Activated CD4-positive, alpha-beta T cell treated with anti-CD3 and anti-CD28 coated beads, Interleukin-2, amount 50 U/mL, for 48 hours (primary cell): ENCODE measurements around the gene MPPE1.

ENCODE experiments used
- DNase-seq, 2 experiments: peaks; one replicate each; pipeline ENCODE4 v3.0.0-alpha.2; 2020

MPPE1 gene

DNA sequence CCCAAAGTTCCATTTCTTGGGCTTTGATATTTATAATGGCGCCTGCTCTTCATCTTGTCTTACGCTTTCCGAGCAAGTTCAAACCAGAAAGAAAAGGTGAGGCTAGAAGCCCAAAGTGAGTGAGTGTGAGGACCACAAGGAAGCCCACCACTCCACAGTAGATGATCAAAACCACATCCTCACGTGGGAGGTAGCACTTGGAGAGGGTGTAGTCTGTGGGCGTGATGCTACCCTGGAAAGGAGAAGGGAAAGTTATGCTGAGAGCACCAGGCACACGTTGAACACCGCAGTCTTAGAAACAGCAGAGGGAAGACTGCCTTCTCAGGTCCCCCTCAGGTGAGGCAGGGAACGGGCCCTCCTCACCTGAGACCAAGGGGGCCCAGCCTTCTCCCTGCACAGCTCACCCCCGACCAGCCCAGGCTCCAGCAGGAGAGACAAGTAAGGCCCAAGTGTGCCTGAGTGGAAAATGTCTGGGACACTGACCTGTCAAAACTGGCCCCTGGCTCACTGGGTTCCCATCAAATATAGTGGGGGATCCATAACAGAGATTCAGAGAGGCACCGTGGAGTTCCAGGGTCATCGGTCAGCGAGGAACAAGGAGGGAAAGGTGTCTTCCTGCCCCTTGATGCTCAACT lies 23.6 kb downstream of the MPPE1 start:
- DNase-seq, result no peak

DNA sequence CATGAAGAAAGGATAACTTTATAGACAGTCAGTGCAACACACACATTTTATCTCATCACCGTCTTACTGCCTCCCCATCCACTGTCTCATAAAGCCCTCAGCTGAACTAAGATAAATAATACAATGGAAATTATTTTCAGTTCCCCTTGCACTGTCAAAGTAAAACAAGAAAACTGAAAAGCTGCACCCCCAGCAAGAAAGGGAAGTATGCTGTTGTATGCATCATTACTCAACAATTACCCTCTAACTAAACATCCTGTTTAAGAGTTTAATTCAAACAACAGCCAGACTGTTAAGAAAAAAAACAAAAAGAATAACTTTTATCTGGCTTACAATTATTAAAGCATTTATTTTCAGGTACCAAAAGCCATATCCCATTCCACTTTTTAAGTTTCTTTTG lies 25.0 kb downstream of the MPPE1 start:
- no peak for DNase-seq

DNA sequence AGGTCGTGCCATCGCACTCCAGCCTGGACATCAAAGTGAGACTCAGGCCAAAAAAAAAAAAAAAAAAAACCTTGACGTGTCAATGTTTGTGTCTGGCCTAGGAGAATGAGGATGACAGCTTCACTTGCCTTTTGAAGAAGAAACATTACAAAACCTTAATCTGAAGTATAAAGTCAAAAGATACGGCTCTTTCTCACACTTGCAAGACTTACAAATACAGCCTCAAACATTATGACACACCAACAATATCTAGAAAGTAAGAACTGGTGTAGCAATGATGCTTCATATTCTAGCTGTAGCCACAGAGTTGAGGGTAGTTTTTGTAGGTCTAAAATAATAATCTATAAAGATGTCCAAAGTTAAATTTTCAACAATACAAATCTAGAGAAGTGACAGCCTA lies 25.5 kb downstream of the MPPE1 start:
- no peak for DNase-seq

DNA sequence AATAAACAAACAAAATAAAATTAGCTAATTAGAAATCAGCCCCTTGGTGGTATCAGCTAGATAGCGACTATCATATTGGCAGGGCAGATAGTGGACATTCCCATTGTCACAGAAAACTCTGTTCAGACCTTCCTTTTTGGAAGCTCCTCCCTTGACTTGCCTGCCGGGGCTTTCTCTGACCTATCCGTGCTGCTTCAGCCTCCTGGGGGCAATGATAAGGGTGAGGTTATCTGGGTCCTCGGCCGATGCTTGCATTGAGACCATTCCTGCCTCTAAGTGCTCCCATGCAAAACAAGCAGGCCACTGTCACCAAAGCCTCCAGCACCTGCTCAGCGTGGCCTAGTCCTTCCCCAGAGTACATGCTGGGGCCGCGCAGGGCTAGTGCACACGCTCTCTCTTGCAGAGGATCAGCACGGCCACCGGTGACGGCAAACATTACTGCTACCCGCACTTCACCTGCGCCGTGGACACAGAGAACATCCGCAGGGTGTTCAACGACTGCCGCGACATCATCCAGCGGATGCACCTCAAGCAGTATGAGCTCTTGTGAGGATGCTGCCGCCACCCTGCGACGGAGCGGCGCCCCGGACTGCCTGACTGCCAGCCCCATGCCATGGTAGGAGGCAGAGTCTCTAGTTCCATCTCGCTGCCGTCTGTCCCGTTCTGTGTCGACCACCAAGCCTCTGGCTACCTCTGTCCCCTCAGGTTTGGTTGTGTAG lies 27.4 kb downstream of the MPPE1 start:
- no peak for DNase-seq

GRCh38 chr18:11877497-11878135 lies 30.5 kb downstream of the MPPE1 start:
- DNase-seq, result no peak

GRCh38 chr18:11874676-11875075 lies 33.4 kb downstream of the MPPE1 start:
- DNase-seq, result no peak

GRCh38 chr18:11873670-11874340 lies 34.3 kb downstream of the MPPE1 start:
- DNase-seq, result no peak

GRCh38 chr18:11872479-11873136 lies 35.5 kb downstream of the MPPE1 start:
- no peak for DNase-seq

DNA sequence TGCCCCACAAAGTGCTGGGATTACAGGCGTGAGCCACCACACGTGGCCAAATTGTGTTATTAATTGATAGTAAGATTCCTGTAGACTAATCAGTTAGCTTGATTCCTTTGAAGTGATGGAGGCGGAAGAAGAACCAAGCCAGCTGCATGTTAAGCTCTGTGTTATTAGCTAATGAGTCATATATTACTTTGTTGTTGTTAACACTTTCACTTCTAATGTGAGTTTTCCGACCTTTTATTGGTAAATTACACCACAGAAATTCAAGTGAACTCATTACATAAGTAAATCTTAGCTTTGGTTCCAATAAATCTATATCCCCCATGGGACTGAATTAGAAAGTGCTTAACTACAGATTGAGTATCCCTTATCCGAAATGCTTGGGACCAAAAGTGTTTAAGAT lies 36.6 kb downstream of the MPPE1 start:
- DNase-seq, result no peak

GRCh38 chr18:11868230-11868629 lies 39.9 kb downstream of the MPPE1 start:
- no peak for DNase-seq

DNA sequence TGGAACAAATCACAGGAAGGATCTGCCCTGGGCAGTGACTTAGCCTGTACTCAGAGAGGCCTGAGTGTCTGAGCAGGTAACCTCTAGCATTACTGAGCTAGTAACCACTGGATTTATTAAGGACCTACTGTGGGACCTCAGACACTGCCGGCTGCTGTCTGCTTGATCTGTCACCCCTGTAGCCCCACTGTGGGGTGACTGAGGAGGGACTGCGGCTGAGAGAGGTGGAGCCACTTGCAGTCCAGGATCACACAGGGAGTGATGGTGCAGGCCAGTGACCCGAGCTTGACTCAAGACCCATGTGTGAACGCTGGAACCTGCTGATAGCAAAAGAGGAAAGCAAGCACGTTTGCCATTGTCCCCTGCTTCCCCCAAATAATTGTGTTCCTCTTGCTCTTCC lies 41.4 kb downstream of the MPPE1 start:
- DNase-seq, result no peak

DNA sequence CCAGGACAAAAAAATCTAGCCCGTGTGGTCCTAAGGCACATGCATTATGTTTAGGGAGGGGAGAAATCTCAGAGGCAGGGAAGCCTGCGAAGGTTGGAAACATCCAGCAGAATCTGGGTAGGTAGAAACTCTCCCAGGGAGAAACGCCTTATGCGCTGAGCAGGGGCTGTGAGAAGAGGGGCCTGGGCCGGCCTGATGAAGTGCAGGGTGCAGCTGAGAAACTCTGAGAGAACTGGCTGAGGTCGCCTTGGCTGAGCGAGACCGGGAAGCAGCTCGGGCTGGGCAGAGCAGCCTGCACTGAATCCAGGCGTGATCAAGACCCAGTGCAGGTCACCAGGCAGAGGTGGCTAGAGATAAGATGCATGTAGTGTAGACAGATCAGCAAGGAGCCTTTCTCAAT lies 41.8 kb downstream of the MPPE1 start:
- DNase-seq, result no peak

DNA sequence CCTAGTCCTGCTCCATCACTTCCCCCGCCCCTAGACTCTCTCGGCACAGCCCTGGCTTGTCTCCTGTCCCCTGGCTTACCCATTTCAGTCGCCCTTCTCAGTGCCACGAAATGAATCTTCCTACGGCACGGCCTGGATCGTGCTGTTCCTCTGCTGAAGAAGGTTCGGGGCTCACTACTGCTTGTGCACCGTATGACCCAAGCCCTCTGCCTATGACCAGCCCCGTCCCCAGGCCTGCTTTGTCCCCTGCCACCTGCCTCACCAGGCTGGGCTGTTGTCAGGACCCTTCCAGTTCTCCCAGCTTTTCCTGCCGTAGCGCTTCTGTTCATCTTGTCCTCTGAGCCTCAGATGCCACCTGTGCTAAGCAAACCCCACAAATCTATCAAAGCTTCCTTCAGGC lies 43.0 kb downstream of the MPPE1 start:
- DNase-seq, result no peak

DNA sequence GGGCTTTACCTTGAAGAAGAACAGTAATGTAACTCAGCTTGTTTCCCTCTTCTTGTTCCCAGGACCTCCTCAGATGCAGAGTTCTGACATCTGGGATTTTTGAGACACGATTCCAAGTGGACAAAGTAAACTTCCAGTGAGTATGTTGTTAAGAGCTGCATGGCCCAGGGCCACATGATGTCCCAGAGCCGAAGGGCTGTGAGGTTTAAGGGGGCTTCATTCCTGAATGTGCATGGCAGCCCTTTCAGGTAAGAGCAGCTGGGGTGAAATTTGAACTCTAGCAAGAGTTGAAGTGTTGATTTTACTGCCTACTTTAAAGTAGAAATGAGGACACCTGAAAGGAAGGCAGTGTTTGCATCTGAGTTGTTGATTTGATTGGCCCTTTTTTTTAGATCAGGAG lies 43.6 kb downstream of the MPPE1 start:
- no peak for DNase-seq

GRCh38 chr18:11862468-11863137 lies 45.5 kb downstream of the MPPE1 start:
- no peak for DNase-seq

DNA sequence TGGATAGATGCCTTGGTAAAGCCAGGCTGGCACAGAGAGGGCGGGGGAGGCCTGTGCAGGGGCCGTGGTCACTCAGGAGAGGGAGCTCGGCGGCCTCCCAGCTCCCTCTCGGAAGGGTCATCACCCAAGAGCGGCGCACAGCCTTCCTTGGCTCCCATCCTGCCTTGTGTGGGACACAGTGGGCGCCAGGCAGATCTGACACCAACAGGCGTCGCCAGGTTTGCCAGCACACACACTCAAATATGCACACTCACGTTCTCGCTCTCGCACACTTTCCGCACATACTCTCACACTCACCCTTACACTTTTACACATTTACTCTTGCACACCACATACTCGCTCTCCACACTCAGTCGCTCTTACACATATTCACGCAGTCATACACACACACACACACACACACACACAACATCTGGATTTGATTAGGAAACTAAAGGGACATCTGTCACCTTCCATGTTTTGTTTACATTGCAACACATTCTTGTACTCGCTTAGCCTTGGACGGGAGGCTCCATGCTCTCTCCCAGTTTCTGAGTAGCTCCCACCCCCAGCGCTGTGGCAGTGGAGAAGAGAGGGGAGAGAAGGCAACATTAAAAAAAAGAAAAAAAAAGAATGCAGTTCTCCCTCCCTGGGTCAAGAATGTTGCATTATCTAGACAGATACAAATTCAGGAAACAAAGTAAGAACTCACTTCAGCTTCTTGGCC lies 46.4 kb downstream of the MPPE1 start:
- DNase-seq, result no peak

DNA sequence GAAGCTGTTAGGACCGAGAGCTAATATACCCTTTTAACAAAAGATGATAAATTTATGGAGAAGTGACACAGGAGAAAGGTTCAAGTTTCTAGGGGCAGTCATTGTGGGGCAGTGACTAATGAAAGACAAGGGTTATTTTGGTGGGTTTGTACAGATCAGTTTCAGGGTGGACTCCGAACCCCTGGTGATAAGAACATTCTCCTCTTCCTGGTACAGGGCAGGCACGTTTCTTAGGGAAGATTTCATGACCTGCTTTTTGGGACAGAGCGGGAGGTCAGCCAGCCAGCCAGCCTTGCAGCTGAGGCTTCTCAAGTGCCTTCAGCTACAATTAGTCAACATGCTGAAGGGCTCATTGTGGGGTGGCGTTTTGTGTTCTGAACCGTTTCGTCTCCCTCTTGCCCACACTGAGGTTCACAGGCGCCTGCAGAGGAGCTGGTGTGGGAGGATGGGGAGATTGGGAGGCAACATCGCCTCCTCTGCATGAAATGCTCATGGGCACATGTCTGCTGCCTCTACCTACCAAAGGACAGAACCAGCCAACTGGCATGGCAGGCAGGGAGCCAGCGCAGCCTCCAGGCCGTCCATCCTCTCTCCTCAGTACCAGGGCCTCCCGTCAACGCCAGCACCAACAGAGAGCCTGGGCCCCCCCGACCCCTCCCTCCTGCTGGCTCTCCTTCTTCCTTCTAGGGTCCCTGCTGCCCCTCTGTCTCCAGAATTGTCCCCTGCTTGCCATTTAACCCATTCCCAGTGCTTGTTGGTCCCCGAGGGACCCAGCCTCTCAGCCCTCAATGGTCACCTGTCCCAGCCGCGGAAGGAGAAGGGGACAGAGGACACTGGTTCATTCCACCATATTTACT lies 47.3 kb downstream of the MPPE1 start:
- DNase-seq, result no peak

DNA sequence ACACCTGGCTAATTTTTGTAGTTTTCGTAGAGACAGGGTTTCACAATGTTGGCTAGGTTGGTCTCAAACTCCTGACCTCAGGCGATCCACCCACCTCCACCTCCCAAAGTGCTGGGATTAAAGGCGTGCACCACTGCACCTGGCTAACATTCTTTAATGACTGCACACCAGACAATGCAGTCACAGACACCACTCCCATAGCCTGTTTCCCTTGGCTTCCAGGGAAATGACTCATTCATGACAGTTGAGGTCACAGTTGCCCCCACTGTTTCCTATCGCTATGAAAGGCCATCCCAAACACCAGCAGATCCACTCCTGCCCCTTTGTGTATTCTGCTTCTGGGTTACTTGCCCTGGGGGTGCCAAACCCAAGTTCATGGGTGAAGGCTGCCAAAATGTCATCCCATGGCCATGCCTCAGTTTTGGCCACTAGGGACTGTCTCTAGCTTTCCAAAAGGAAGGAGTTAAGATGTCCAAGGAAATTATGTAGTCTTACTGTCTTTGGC lies 48.2 kb downstream of the MPPE1 start:
- no peak for DNase-seq

- DNase-seq, result no peak
Observed at GRCh38 chr18:11859282-11859830, 48.8 kb downstream of the MPPE1 start.

DNA sequence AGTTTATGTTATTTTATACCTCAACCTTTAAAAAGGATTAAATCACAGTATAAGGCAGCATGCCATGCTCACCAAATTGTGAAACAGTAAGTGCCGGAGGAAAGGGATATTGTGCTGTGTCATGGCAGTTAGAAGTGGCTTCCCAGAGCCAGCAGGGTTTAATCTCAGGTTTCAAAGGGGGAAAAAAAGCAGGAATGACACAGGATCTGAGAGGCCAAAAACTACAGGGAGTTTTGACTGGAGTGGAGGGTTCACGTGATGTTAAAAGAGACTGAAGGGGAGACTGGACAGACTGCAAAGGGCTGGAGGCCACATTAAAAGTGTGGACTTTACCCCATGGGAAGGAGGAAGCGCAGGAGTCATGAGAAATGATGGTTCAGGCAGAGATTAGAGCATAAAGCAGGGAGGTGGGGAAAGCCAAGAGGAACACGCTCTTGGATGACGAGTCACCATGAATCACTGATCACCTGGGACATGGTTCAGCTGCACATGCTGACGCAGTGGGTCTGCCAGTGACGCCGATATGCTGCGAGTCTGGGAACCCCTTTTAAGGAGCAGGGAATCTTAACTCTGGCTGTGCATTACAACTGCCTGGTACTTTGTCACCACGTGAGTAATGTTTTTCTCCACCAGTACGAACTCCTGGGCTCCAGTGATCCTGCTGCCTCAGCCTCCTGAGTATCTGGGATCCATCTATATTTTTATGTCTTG lies 50.8 kb downstream of the MPPE1 start:
- no peak for DNase-seq
